Ectodermal cell (in vitro differentiated cells): ENCODE measurements around the gene DSCAML1.

Source experiments
- H3K27ac ChIP-seq: 2 replicates; pipeline ENCODE4 v1.7.0; 2013; ENCODE audit warnings: mild to moderate bottlenecking, low read depth, low read length; ENCODE audit not compliant: insufficient read depth, poor library complexity, severe bottlenecking
- H3K27me3 ChIP-seq: 2 replicates; pipeline ENCODE4 v1.7.0; 2013; ENCODE audit warnings: mild to moderate bottlenecking, low read length; ENCODE audit not compliant: insufficient read depth, control insufficient read depth, poor library complexity, severe bottlenecking
- H3K36me3 ChIP-seq: one replicate; pipeline ENCODE4 v1.7.0; 2013; ENCODE audit warnings: low read length; ENCODE audit not compliant: control insufficient read depth, insufficient read depth
- H3K4me1 ChIP-seq: one replicate; pipeline ENCODE4 v1.7.0; 2013; ENCODE audit warnings: low read length; ENCODE audit not compliant: control insufficient read depth, insufficient read depth
- H3K4me3 ChIP-seq: 2 replicates; pipeline ENCODE4 v1.7.0; 2013; ENCODE audit warnings: low read depth, low read length, control low read depth; ENCODE audit not compliant: insufficient read depth
- H3K9me3 ChIP-seq: 2 replicates; pipeline ENCODE4 v1.7.0; 2013; ENCODE audit warnings: mild to moderate bottlenecking, low read length, moderate library complexity; ENCODE audit not compliant: control insufficient read depth
- WGBS, 2 experiments: methylation state at CpG; one replicate each; pipeline ENCODE4 v1.1.7; 2013; ENCODE audit warnings: missing lambda C conversion rate in 2 of 2; 5-methylcytosine and 5-hydroxymethylcytosine counted together

Gene DSCAML1

GRCh38 chr11:117673602-117674001, 123.4 kb downstream of the DSCAML1 start:
- Histone ChIP-seq H3K36me3 (no peaks in the 10 kb centered on the region), H3K4me1 (peaks cover 20% of the 10 kb centered on the region), H3K9me3 (no peaks in the 10 kb centered on the region), H3K27ac (no peak overlapping the region), H3K27me3 (peaks cover 3% of the 10 kb centered on the region), H3K4me3 (no peak overlapping the region)
- 88 to 89% methylated on average over 8 of the region's 8 CpGs for WGBS, 2 experiments

GRCh38 chr11:117671370-117671769, 125.6 kb downstream of the DSCAML1 start:
- Histone ChIP-seq H3K9me3 (no peaks in the 10 kb centered on the region), H3K4me1 (peaks cover 21% of the 10 kb centered on the region), H3K4me3 (no peak overlapping the region), H3K27me3 (no peaks in the 10 kb centered on the region), H3K36me3 (no peaks in the 10 kb centered on the region), H3K27ac (no peak overlapping the region)
- WGBS, 2 experiments, result 54% methylated on average over 4 of the region's 4 CpGs

GRCh38 chr11:117670924-117671323, 126.1 kb downstream of the DSCAML1 start:
- Histone ChIP-seq H3K27ac (no peak overlapping the region), H3K4me3 (no peak overlapping the region), H3K36me3 (no peaks in the 10 kb centered on the region), H3K4me1 (peaks cover 25% of the 10 kb centered on the region), H3K27me3 (no peaks in the 10 kb centered on the region), H3K9me3 (no peaks in the 10 kb centered on the region)
- WGBS, 2 experiments, result 22 to 29% methylated on average over 7 of the region's 7 CpGs

- WGBS, 2 experiments, result 28 to 29% methylated on average over 5 of the region's 5 CpGs
- H3K27me3 ChIP-seq, result no peaks in the 10 kb centered on the region
These were observed 126.6 kb downstream of the DSCAML1 start for GRCh38 chr11:117670443-117670842.

GRCh38 chr11:117669616-117670015, 127.4 kb downstream of the DSCAML1 start:
- WGBS, 2 experiments, result 93 to 95% methylated on average over 4 of the region's 4 CpGs
- Histone ChIP-seq H3K36me3 (no peaks in the 10 kb centered on the region), H3K27ac (no peak overlapping the region), H3K27me3 (no peaks in the 10 kb centered on the region), H3K9me3 (no peaks in the 10 kb centered on the region), H3K4me1 (peaks cover 37% of the 10 kb centered on the region), H3K4me3 (no peak overlapping the region)

More at GRCh38 chr11:117670443-117670842, 126.6 kb downstream of the DSCAML1 start:
- Histone ChIP-seq H3K4me1 (peaks cover 30% of the 10 kb centered on the region), H3K4me3 (no peak overlapping the region), H3K9me3 (no peaks in the 10 kb centered on the region), H3K27ac (no peak overlapping the region), H3K36me3 (no peaks in the 10 kb centered on the region)

GRCh38 chr11:117669062-117669461, 128.0 kb downstream of the DSCAML1 start:
- H3K4me1 ChIP-seq, result peaks cover 43% of the 10 kb centered on the region
- WGBS, 2 experiments, result 91 to 93% methylated on average over 4 of the region's 4 CpGs
- H3K27me3 ChIP-seq, result no peaks in the 10 kb centered on the region
- no peaks in the 10 kb centered on the region for H3K9me3 ChIP-seq
- no peak overlapping the region for H3K4me3 ChIP-seq
- no peaks in the 10 kb centered on the region for H3K36me3 ChIP-seq
- no peak overlapping the region for H3K27ac ChIP-seq

- H3K27me3 ChIP-seq, result no peaks in the 10 kb centered on the region
- 89 to 92% methylated on average over 6 of the region's 6 CpGs for WGBS, 2 experiments
These were observed 128.7 kb downstream of the DSCAML1 start for GRCh38 chr11:117668321-117668751.

GRCh38 chr11:117664897-117665296, 132.1 kb downstream of the DSCAML1 start:
- Histone ChIP-seq H3K36me3 (no peaks in the 10 kb centered on the region), H3K27me3 (no peaks in the 10 kb centered on the region), H3K4me3 (no peak overlapping the region), H3K9me3 (no peaks in the 10 kb centered on the region), H3K27ac (no peak overlapping the region), H3K4me1 (peaks cover 35% of the 10 kb centered on the region)
- 36 to 43% methylated on average over 8 of the region's 8 CpGs for WGBS, 2 experiments

More at GRCh38 chr11:117668321-117668751, 128.7 kb downstream of the DSCAML1 start:
- H3K36me3 ChIP-seq, result no peaks in the 10 kb centered on the region
- no peak overlapping the region for H3K4me3 ChIP-seq
- H3K4me1 ChIP-seq, result peaks cover 50% of the 10 kb centered on the region
- H3K27ac ChIP-seq, result no peak overlapping the region
- H3K9me3 ChIP-seq, result no peaks in the 10 kb centered on the region

GRCh38 chr11:117663821-117664220, 133.2 kb downstream of the DSCAML1 start:
- no peak overlapping the region for H3K4me3 ChIP-seq
- 73% methylated on average over 11 of the region's 11 CpGs for WGBS, 2 experiments
- no peaks in the 10 kb centered on the region for H3K27me3 ChIP-seq
- no peaks in the 10 kb centered on the region for H3K36me3 ChIP-seq
- H3K9me3 ChIP-seq, result no peaks in the 10 kb centered on the region
- no peak overlapping the region for H3K27ac ChIP-seq
- H3K4me1 ChIP-seq, result peaks cover 34% of the 10 kb centered on the region

- H3K27ac ChIP-seq, result no peak overlapping the region
- 65 to 82% methylated on average over 4 of the region's 5 CpGs for WGBS, 2 experiments
- no peaks in the 10 kb centered on the region for H3K36me3 ChIP-seq
- H3K4me3 ChIP-seq, result no peak overlapping the region
- H3K27me3 ChIP-seq, result no peaks in the 10 kb centered on the region
- H3K9me3 ChIP-seq, result no peaks in the 10 kb centered on the region
- peaks cover 34% of the 10 kb centered on the region for H3K4me1 ChIP-seq
These were observed 133.6 kb downstream of the DSCAML1 start for GRCh38 chr11:117663414-117663813.
